GM18867 (cell line): ENCODE results near the gene DDR2.
"Not testable (repeated sequence)": the region's sequence is repeated elsewhere in the genome, so short reads cannot be mapped to it uniquely, and the experiment has no call there.

Experiments
- ATAC-seq: cut with Tn5 transposase; IDR thresholded peaks from one replicate; pipeline ENCODE4 v1.9.1; 2021; ENCODE audit warnings: mild to moderate bottlenecking, moderate library complexity; ENCODE audit not compliant: unreplicated experiment

DDR2 gene

DNA sequence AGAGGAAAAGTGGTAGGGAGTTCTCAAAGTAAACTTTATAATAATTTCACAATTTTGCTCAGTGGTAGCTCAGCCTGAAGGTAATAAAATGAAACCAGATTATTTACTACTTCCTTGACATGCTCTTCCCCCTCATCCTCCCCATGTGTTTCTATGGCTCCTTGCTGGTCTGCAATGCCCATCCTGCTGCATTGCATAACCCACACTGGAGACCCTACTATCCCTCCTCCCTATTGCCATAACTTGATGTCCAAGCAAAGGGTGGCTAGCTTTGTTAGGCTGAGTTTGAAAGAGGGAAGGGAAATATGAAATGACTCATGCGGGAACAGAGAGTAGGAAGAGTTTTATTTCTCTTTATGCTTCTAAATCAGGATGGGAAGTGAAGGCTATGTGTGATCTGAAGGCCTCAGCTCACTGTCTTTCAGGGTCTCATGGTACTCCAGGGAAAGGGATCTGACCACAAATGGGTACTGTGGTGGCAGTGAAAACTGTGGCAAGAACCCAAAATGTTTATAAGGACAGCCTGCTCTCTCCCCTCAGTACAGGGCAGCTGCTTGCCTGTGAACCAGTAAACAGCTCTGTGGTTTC, 121.8 kb downstream of the DDR2 start:
- ATAC-seq, result no peak

DNA sequence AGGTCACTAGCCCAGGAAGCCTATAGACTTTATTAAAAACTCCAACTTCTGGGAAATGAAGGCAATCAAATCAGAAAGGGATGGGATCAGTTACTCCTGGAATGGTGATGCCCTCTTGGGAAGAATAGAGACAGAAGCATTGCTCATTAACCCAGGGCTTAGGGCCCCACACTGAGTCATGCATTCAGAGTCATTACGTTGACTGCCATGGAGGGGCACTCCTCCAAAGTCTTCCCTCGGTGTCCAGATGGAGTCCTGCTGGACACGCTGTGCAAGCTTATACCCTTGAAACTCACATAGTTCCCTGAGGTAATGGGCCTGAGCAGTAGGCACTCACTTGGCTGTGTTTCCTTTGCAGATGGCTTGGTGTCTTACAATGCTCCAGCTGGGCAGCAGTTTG, 123.0 kb downstream of the DDR2 start:
- no peak for ATAC-seq

DNA sequence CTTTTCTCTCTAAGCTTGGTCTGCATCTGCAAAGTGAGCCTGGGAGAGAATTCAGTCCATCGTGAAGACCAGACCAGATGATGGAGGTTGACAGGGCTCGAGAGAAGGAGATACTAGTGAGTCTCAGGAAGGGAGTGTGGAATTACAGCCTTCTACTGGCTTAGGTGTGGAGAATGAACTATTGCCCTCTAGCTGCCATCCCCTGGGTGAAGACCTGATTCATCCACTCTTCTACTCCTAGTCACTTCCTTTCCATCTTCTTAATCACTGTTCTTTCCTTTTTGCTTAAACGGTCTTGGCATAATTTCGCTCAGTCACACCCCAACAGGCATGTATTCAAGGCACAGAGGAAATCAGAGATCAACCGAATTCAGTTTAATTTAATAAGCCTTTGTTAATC, 124.3 kb downstream of the DDR2 start:
- no peak for ATAC-seq

DNA sequence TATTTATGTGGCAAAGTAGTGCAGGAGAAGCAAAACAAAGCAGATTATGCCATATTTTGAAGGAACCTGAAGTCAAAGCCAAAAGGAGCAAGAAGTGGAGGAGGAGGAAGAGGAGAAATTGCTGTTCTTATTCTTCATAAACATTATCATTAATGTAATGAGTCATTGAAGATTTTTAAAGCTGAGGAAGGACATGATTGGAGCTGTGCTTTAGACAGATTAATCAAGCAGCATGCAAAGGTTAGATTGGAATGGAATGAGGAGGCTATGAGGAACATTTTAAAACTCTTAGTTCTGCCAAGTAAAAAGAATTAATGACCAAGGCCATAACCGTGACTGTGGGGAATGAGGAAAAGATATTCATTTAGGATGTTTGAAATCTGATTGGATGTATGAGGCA, 125.2 kb downstream of the DDR2 start:
- no peak for ATAC-seq

DNA sequence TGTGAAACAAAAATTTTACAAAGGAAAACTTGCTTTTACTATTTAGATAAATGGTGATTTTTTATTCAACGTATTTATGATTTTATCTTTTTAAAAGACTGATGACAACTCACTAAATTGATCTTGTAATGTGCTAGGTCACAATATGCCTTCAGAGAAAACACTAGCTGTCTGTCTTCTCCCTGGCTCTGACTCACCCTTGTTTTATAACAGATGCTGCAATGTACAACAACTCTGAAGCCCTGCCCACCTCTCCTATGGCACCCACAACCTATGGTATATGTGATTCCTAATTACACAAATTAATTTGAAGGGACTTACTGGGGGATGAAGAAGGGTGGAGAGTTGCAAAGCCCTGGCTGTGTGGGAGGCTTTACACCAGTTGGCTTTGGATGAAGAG, 133.5 kb downstream of the DDR2 start:
- no peak for ATAC-seq

DNA sequence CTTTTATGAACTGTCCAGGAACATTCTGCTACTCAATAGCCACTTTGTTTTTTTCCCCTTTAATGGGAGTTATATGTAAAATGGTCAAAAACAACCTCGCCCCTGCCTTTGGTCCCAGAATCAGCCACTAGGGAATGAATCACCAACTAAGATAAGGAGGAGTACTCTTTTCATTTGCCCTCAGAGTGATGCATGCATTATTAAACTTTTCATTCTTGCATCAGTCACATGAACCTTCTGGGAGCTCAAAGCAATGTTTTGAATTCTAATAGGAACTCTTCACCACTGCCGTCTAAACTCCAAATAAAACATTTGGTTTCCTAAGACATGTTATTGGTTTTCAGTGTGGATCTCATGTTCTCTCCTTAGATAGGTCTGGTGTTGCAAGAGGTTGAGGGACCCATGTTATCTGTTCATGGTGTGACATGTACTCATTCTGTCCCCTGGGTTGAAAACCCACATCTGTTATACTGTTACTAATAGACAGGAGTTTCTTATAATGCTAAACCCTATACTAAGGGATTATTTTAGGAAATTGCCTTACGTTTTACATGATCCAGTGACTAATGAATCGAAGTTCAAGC, 140.4 kb downstream of the DDR2 start:
- ATAC-seq, result no peak

DNA sequence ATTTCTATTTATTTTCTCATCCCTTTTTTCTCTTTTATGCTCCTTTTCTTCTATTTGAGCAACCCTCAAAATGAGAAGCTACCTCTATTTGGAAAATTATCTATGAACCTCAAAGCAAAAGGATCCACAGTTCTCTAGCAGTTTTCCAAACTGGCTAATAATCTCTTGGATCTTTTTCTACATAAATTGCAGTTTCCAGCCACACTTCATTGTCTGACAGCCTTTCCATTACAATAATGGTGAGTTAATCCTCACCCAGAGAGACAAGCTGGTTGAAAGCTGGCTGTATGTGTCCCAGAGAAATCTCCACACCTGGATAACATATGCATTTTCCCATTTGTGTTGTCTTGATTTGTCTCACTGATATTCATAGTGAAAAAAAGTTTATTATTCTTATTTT, 141.7 kb downstream of the DDR2 start:
- no peak for ATAC-seq

DNA sequence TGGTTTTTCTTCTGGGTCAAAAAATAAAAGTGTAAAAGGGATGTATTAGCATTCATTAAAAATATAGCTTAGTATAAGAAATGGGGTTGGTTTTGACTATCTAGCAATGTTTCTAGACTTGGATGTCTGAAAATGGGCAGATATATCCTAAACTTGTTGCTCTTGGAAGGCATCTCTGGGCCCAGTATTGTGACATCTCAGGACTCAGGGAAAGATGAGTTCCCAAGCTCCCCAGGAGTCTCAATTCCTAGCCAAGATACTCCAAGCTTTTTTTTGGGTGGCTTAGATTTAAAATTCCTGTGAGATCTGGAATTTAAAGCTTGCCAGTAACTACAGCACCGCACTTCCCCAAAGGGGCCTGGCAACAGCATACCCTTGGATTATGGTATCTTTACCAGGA, 146.8 kb downstream of the DDR2 start:
- no peak for ATAC-seq

DNA sequence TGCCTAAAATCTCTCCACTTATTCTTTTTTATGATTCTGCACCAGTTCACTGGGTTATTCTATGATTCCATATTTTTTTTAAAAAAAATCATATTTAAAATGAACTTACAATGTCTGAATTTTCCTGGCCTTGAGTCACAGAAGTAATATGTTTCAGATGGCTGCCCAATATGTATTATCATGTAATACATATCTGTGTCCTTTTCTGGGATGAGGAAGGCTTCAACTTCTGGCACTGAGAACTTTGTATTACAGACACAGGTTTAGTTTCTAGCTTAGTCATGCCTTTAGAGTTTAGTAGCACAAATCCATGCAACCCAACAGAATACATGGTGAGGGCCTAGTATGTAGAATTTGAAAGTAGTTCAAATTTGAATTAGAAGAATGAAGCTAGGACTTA, 150.4 kb downstream of the DDR2 start:
- no peak for ATAC-seq

DNA sequence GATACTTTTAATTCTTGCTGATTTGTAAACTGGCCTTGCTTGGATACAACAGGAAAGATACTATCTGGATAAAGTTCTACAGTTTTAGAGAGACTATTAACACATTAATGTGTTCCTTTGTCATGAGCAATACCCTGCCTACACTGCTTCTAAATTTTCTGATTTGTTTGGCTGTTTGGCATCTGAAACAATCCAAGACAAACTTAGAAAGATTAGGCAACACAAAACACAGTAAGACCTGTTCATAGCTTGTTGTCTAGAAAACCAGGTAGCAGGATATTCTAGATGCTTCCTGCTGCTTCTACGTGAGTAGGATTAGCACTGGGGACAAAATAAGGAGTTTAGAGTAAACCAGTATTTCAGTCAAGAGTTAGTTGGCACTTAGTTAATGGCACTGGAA, 152.7 kb downstream of the DDR2 start:
- ATAC-seq, result not testable (repeated sequence)

DNA sequence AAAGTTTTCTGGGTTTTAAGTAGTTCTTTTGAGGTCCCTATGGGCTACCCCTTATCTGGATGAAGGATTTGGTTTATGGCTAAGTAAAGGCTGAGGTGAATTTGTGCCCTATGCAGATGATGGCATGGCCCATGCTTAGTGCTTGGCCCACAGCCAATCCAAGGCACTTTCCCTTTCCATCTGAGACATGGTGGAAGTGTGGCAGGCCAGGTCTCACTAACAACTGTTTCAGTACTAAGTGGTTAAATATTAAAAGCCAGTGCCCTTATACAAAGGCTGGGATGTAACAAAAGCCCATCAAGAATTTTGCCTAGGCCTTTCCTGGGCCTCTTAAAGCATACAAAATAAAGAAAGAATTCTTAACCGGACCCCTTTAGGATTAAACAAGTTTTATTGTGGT, 156.5 kb downstream of the DDR2 start:
- ATAC-seq, result not testable (repeated sequence)

DNA sequence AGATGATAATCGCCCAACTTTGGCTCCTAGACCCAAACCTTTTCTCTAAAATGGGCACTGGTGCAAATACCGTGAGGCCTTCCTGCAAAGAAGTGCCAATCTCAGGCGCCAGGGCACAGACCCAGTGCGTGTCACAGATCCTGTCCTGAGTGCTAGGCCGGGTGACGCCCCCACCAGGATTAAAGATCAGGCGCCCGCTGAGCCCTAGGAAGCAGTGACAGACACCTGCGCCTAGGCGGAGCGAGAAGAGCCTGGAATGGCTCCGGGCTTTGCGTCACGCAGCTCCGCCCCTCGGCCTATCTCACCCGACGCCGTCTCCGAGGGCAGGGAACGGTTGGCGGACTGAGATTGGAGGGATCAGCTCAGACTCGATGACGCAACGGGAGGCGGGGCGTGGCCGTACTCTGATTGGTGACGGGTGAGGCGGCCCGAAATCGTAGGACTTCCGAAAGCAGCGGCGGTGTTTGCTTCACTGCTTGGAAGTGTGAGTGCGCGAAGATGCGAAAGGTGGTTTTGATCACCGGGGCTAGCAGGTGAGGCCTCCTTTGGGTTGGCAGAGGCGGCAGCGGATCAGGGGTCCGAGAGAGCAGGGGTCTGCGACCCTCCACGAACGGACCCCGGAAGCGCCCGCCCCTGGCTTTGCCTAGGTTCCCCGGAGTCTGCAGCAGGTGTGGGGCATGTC, 158.2 kb downstream of the DDR2 start, which contains the start of gene HSD17B7:
Gene HSD17B7 (plus strand): TSS at position 400 of the 682 bp plus-strand sequence. CDS start 99 bp downstream, at position 499.
- ATAC-seq, result peak; percentile 100

DNA sequence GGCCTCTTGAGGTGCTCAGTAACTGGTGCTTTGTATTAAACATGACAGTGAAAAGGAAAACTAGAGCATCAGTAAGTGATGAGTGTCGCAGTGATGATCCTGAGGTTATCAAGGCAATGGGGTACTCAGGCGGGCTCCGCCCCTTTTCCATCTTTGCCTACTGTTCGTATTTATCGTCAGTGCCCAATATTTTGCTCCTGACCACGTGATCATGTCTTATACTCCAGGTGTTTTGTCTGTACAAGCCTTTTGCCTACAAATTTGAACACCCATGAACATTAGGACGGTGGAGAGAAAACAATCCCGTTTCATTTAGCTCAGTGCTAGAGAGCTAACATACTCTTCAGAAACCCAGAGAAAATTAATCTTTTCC, 158.7 kb downstream of the DDR2 start:
- ATAC-seq, result not testable (repeated sequence)

DNA sequence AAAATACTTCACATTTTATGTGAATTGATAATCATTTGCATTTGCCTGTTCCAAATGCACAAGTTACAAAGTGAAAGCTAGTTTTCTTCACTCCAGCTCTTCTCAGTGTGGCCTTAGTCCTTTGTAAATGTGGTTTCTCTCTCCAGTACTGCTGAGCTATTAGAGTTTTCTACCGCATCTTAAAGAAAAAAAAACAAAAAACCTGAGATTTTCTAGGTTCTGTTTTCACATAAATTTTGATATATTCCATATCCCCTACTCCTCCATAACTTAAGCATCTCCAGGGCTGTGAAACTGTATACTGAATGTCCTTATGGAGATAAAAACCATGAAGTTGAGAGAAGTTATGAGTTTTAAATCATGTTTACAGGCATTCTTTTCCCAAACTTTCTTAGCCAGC, 162.0 kb downstream of the DDR2 start:
- not testable (repeated sequence) for ATAC-seq

DNA sequence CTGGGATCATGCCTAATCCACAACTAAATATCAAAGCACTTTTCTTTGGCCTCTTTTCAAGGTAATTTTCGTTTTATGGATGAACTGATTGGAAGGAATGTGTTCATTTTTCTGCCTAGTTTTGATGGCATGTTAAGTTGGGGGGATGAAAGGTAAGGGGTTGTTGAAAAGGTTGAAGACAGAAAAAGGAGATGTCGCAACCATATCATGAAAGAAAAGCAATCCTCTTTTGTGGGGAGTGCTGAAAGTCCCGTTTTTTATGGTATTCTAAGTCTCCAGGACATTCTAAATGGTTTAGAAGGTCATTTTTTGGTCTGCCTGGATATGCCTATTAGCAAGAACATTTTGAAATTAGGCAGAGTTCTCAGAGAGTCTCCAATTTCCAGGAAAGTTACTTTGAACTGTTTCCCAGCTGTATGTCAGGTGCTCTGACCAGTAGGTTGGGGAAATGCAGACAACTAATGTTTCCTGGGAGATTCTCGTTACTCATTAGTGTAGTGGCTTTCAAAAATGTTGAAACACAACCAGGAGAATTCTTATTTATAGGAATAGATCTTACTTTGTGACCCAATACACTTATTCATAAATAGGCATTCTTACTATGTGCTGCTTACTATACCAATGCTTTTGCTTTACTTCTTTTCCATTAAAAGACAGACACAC, 164.5 kb downstream of the DDR2 start:
- ATAC-seq, result not testable (repeated sequence)

DNA sequence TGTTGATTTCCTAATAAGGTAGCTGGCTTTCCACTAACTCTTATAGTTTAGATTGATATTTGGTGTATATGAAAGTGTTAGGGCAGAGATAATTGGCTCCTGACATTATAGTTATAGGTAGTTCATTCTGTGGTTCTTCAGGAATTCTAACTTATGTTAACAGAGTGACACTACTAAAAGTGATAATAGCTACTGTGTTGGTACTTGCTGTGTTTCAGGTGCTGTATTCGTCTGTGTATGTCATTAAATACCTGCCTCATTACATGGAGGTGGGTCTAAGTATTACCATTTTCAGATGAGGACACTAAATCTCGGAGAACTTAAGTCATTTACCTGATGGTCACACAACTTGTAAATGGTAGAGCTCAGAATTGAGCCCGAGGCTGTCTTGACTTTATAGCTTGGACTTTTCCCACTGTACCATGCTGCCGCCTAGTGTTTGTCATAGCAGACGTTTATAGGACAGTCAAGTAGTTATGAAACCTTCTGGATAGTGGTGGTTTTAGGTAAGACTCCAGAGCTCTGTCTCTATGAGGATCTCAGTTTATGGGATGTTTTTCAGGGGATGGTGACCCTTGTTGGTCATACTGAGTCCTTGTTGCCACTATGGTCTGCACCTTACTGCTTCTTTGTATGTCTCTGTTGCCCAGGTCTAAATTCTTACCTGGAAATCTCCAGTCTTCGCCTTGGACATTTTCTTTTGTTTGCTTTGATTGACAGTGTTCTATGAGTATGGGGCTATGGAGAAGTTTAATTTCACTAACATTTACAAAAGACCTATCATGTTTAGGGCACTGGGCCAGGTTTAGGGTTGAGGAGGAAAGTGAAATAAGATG, 167.9 kb downstream of the DDR2 start:
- ATAC-seq, result not testable (repeated sequence)

DNA sequence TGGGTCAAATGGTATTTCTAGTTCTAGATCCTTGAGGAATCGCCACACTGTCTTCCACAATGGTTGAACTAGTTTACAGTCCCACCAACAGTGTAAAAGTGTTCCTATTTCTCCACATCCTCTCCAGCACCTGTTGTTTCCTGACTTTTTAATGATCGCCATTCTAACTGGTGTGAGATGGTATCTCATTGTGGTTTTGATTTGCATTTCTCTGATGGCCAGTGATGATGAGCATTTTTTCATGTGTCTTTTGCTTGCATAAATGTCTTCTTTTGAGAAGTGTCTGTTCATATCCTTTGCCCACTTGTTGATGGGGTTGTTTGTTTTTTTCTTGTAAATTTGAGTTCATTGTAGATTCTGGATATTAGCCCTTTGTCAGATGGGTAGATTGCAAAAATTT, 175.2 kb downstream of the DDR2 start:
- ATAC-seq, result not testable (repeated sequence)

DNA sequence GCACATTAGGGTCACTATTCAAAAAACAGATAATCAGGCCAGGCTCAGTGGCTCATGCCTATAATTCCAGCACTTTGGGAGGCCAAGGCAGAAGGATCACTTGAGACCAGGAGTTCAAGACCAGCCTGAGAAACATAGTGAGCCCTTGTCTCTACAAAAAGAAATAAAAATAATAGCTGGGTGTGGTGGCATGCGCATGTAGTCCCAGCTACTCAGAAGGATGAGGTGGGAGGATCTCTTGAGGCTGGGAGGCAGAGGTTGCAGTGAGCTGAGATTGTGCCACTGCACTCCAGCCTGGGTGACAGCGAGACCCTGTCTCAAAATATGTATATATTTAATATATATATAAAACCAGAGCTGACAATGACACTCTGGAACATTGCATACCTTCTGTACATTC, 180.1 kb downstream of the DDR2 start:
- not testable (repeated sequence) for ATAC-seq

DNA sequence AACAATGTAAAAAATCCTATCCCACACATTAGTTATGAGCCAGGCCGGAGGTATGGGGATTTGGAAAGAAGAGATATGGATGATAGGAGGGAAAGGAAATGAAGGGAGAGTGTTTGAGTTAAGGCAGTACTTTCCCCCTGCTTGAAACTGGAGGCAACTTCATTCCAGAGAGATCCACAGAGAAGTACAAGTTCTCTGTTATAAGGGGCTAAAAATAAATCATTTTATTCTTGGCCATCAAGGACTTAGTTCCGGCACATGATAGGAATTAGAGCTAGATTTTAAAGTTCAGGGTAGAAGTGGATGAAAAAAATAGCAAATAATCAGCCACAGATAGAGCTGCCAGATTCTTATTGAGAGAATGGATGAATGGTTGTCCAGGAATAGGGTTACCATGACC, 185.9 kb downstream of the DDR2 start:
- not testable (repeated sequence) for ATAC-seq

DNA sequence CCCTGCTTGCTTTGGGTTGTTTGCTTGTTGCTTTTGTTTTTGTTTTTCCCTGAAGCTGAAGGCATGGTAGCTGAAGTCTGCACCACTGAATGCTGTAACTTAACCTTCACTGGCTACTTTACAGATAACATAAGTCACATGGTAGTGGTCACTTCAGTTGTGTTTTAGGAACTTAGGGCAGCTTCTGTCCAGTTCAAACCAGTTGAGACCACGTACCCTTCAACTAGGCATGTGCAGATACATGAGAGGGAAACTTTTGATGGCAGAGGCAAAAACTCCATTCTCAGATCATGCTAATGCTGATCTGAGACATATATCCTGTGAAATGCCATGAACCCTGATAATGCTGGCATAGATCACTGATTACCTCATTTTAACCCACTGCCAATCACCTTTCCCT, 186.4 kb downstream of the DDR2 start:
- ATAC-seq, result not testable (repeated sequence)
